ENCODE results near the gene ARF6. TPM values are rescaled to one million over a fixed set of nuclear protein-coding genes. Genes with fewer than 3 reads are reported as not detected.

ARF6 gene
- polyA plus RNA-seq, 2 of the 4 experiments (the other 2 are of a cell fraction) = 33.3 to 54.8 TPM

Small RNA genes lying within 50 kb of the gene (small RNA-seq; reads per million reads assigned to genes)
- 0 reads per million in 6 experiments for gene RF00017
- gene RN7SL2 = 0 reads per million in 6 experiments
- gene RN7SL3 = 0 to 4.1 (median 0.06) reads per million in 6 experiments
- gene RNU6-189P = 0 reads per million in 6 experiments

Other genes with a start within 250 kb of the ARF6 start
- gene POLE2, start 204.9 kb upstream of the ARF6 start, polyA plus RNA-seq (2011; rRNA removed) = 28.1 and 30.4 TPM in 2 replicates
- 18.0 to 23.3 TPM (median 20.2 TPM) in 3 replicates for gene POLE2, start 204.9 kb upstream of the ARF6 start, polyA plus RNA-seq (2017; fragmentation: RNase III; extraction: RNeasy Plus Mini Kit Qiagen cat#74134 plus additional on column Dnase treatment)
- 0.70 and 0.74 TPM in 2 replicates for gene KLHDC1, start 200.0 kb upstream of the ARF6 start, polyA plus RNA-seq (2011; rRNA removed)
- 0.42 to 1.2 TPM (median 1.1 TPM) in 3 replicates for gene KLHDC1, start 200.0 kb upstream of the ARF6 start, polyA plus RNA-seq (2017; fragmentation: RNase III; extraction: RNeasy Plus Mini Kit Qiagen cat#74134 plus additional on column Dnase treatment)
- 75.7 and 83.7 TPM in 2 replicates for gene KLHDC2, start 124.9 kb upstream of the ARF6 start, polyA plus RNA-seq (2011; rRNA removed)
- gene KLHDC2, start 124.9 kb upstream of the ARF6 start, polyA plus RNA-seq (2017; fragmentation: RNase III; extraction: RNeasy Plus Mini Kit Qiagen cat#74134 plus additional on column Dnase treatment) = 38.9 to 47.5 TPM (median 46.4 TPM) in 3 replicates
- 58.8 and 59.6 TPM in 2 replicates for gene NEMF, start 40.3 kb upstream of the ARF6 start, polyA plus RNA-seq (2011; rRNA removed)
- gene NEMF, start 40.3 kb upstream of the ARF6 start, polyA plus RNA-seq (2017; fragmentation: RNase III; extraction: RNeasy Plus Mini Kit Qiagen cat#74134 plus additional on column Dnase treatment) = 57.0 to 60.3 TPM (median 58.3 TPM) in 3 replicates
- gene VCPKMT, start 223.5 kb downstream of the ARF6 start, polyA plus RNA-seq (2011; rRNA removed) = 9.8 and 12.2 TPM in 2 replicates
- gene VCPKMT, start 223.5 kb downstream of the ARF6 start, polyA plus RNA-seq (2017; fragmentation: RNase III; extraction: RNeasy Plus Mini Kit Qiagen cat#74134 plus additional on column Dnase treatment) = 7.8 to 8.0 TPM (median 8.0 TPM) in 3 replicates

All from A549 (cell line).